ENCODE results near the gene TTN. TPM values are rescaled to one million over a fixed set of nuclear protein-coding genes. Genes with fewer than 3 reads are reported as not detected.
A peak's percentile ranks its signal among the peaks of the same experiment; 100 is the strongest.

Gene TTN
- total and polyA plus RNA-seq, 4 donors, result 0.53 to 47.4 (median 19.7) TPM

- WGBS, 2 donors, result 58 to 72% methylated on average over 6 of the region's 6 CpGs
- peak; percentile 25 to 31 (median 27) for DNase-seq
- Histone ChIP-seq H3K4me1 (ENCODE audit: control insufficient read depth in 5 of 5, insufficient read depth in 5 of 5, low read length in 5 of 5) (peaks cover 0 to 38% (median 23%) of the 10 kb centered on the region in 5 donors), H3K27me3 (ENCODE audit: control insufficient read depth in 3 of 3, insufficient read depth in 3 of 3, low read length in 2 of 3) (no peaks in the 10 kb centered on the region), H3K36me3 (ENCODE audit: control insufficient read depth in 4 of 4, insufficient read depth in 4 of 4, low read length in 4 of 4) (peaks cover 0 to 8% (median 5%) of the 10 kb centered on the region in 4 donors), H3K9ac (ENCODE audit: insufficient read depth in 1 of 2, low read length in 2 of 2) (no peak overlapping the region), H3K9me3 (ENCODE audit: control insufficient read depth in 4 of 4, insufficient read depth in 3 of 4, low read length in 3 of 4) (no peaks in the 10 kb centered on the region), H3K27ac (ENCODE audit: low read depth in 1 of 2, low read length in 1 of 2) (peak overlapping the region in 1 of 2 donors; percentile 78), H3K4me3 (no peak overlapping the region)
- no peak for ATAC-seq (ENCODE audit: insufficient read depth, low FRiP score)
- TF ChIP-seq CTCF (IDR thresholded peaks at IDR 0.05; ENCODE audit: control extremely low read depth, extremely low read depth), result no peak
Observed at GRCh38 chr2:178484245-178485041, 322.8 kb downstream of the TTN start.

- no peak overlapping the region for H3K9ac ChIP-seq (ENCODE audit: insufficient read depth in 1 of 2, low read length in 2 of 2)
- no peaks in the 10 kb centered on the region for H3K9me3 ChIP-seq (ENCODE audit: control insufficient read depth in 4 of 4, insufficient read depth in 3 of 4, low read length in 3 of 4)
- no peak for TF ChIP-seq CTCF (IDR thresholded peaks at IDR 0.05; ENCODE audit: control extremely low read depth, extremely low read depth)
- no peak overlapping the region for H3K4me3 ChIP-seq
- H3K27ac ChIP-seq (ENCODE audit: low read depth in 1 of 2, low read length in 1 of 2), result no peak overlapping the region
- H3K27me3 ChIP-seq (ENCODE audit: control insufficient read depth in 3 of 3, insufficient read depth in 3 of 3, low read length in 2 of 3), result no peaks in the 10 kb centered on the region
- DNase-seq, result no peak
- H3K36me3 ChIP-seq (ENCODE audit: control insufficient read depth in 4 of 4, insufficient read depth in 4 of 4, low read length in 4 of 4), result peaks cover 0 to 8% (median 3%) of the 10 kb centered on the region in 4 donors
- peaks cover 0 to 37% (median 23%) of the 10 kb centered on the region in 5 donors for H3K4me1 ChIP-seq (ENCODE audit: control insufficient read depth in 5 of 5, insufficient read depth in 5 of 5, low read length in 5 of 5)
- 88 to 95% methylated on average over 4 of the region's 4 CpGs for WGBS, 2 donors
- no peak for ATAC-seq (ENCODE audit: insufficient read depth, low FRiP score)
Observed at GRCh38 chr2:178482437-178482836, 324.8 kb downstream of the TTN start.

- no peaks in the 10 kb centered on the region for H3K9me3 ChIP-seq (ENCODE audit: control insufficient read depth in 4 of 4, insufficient read depth in 3 of 4, low read length in 3 of 4)
- peak within 1 kb of the TSS; percentile 56 for H3K4me3 ChIP-seq
- ATAC-seq (ENCODE audit: insufficient read depth, low FRiP score) (peak; percentile 94), DNase-seq (peak; percentile 97 to 99 (median 97))
- H3K27me3 ChIP-seq (ENCODE audit: control insufficient read depth in 3 of 3, insufficient read depth in 3 of 3, low read length in 2 of 3), result no peaks in the 10 kb centered on the region
- no peak for TF ChIP-seq CTCF (IDR thresholded peaks at IDR 0.05; ENCODE audit: control extremely low read depth, extremely low read depth)
- peak within 1 kb of the TSS; percentile 89 to 93 for H3K27ac ChIP-seq (ENCODE audit: low read depth in 1 of 2, low read length in 1 of 2)
- peaks cover 0 to 2% (median 0%) of the 10 kb centered on the region in 4 donors for H3K36me3 ChIP-seq (ENCODE audit: control insufficient read depth in 4 of 4, insufficient read depth in 4 of 4, low read length in 4 of 4)
- peaks cover 0 to 42% (median 26%) of the 10 kb centered on the region in 5 donors for H3K4me1 ChIP-seq (ENCODE audit: control insufficient read depth in 5 of 5, insufficient read depth in 5 of 5, low read length in 5 of 5)
- WGBS, 2 donors, result 0% methylated on average over 57 to 92 of the region's 92 CpGs
- peak within 1 kb of the TSS; percentile 74 to 95 for H3K9ac ChIP-seq (ENCODE audit: insufficient read depth in 1 of 2, low read length in 2 of 2)
Observed at GRCh38 chr2:178480227-178481181, 326.7 kb downstream of the TTN start, which contains the start of gene PLEKHA3. TSS of gene PLEKHA3 (plus strand) at chr2:178480457. CDS start at chr2:178480870, 413 bp downstream.
